Keratinocyte (primary cell): ENCODE data around the gene ZEB1. TPM values are rescaled to one million over a fixed set of nuclear protein-coding genes. Genes with fewer than 3 reads are reported as not detected.

Experiments used
- DNase-seq: peaks from one replicate; pipeline ENCODE4 v3.0.0-alpha.2; 2011; ENCODE audit warnings: low read depth, missing footprints, low spot score
- FAIRE-seq: peaks from 2 replicates; lab custom pipeline; 2011; peaks lifted over from hg19 to GRCh38; lab: Jason Lieb, UNC
- H2AFZ ChIP-seq: 2 replicates; pipeline ENCODE4 v1.6.0; 2012; ENCODE audit warnings: low read length, control low read depth, inconsistent platforms; ENCODE audit not compliant: control insufficient read depth
- H3K27ac ChIP-seq: 2 replicates; pipeline ENCODE4 v1.5.1; 2011; ENCODE audit warnings: low read length; ENCODE audit not compliant: control insufficient read depth, insufficient read depth
- H3K27me3 ChIP-seq: 3 replicates; pipeline ENCODE4 v1.6.0; 2011; ENCODE audit warnings: low read length; ENCODE audit not compliant: control insufficient read depth, insufficient read depth; ENCODE audit errors: extremely low read depth
- H3K36me3 ChIP-seq, 2 experiments: 2 replicates in 1 of 2; 3 replicates in 1 of 2; pipeline ENCODE4 v1.5.1; 2011; ENCODE audit warnings: low read length in 2 of 2, mild to moderate bottlenecking in 1 of 2; ENCODE audit not compliant: control insufficient read depth in 2 of 2, insufficient read depth in 2 of 2; ENCODE audit errors: extremely low read depth in 1 of 2
- H3K4me1 ChIP-seq: 3 replicates; pipeline ENCODE4 v1.5.1; 2011; ENCODE audit warnings: low read length; ENCODE audit not compliant: control insufficient read depth, insufficient read depth; ENCODE audit errors: extremely low read depth
- H3K4me2 ChIP-seq: 3 replicates; pipeline ENCODE4 v1.6.0; 2011; ENCODE audit warnings: low read depth, low read length; ENCODE audit not compliant: control insufficient read depth, insufficient read depth; ENCODE audit errors: extremely low read depth
- H3K4me3 ChIP-seq, 3 experiments: fragments of 200-600 bp in 1 of 3; sonication (generic) in 1 of 3; 2 replicates in 2 of 3; 3 replicates in 1 of 3; pipeline ENCODE4 v1.5.1; 2011 to 2016; ENCODE audit warnings: low read length in 3 of 3, mild to moderate bottlenecking in 3 of 3, control low read depth in 2 of 3, inconsistent platforms in 1 of 3, low read depth in 1 of 3, mixed read lengths in 1 of 3, mixed run types in 1 of 3, moderate library complexity in 1 of 3; ENCODE audit not compliant: control insufficient read depth in 2 of 3, insufficient read depth in 2 of 3; ENCODE audit errors: extremely low read depth in 1 of 3
- H3K79me2 ChIP-seq: 2 replicates; pipeline ENCODE4 v1.6.0; 2012; ENCODE audit warnings: low read length; ENCODE audit not compliant: control insufficient read depth, insufficient read depth
- H3K9ac ChIP-seq: 3 replicates; pipeline ENCODE4 v1.6.0; 2011; ENCODE audit warnings: low read length; ENCODE audit not compliant: control insufficient read depth, insufficient read depth; ENCODE audit errors: extremely low read depth
- H3K9me1 ChIP-seq: 3 replicates; pipeline ENCODE4 v1.6.0; 2011; ENCODE audit warnings: low read length; ENCODE audit not compliant: control insufficient read depth, insufficient read depth; ENCODE audit errors: extremely low read depth
- H3K9me3 ChIP-seq: 2 replicates; pipeline ENCODE4 v1.5.1; 2012; ENCODE audit warnings: low read depth, low read length; ENCODE audit not compliant: control insufficient read depth
- H4K20me1 ChIP-seq: 3 replicates; pipeline ENCODE4 v1.6.0; 2011; ENCODE audit warnings: low read length; ENCODE audit not compliant: control insufficient read depth, insufficient read depth; ENCODE audit errors: extremely low read depth
- CTCF ChIP-seq, 3 experiments: IDR thresholded peaks in 1 of 3; conservative IDR thresholded peaks in 1 of 3; optimal IDR thresholded peaks in 1 of 3; 2 replicates in 2 of 3; 3 replicates in 1 of 3; pipeline versions ENCODE3 to v1.5.1; 2011; ENCODE audit warnings: low read length in 3 of 3, mild to moderate bottlenecking in 3 of 3, moderate library complexity in 2 of 3, control low read depth in 1 of 3, inconsistent platforms in 1 of 3; ENCODE audit not compliant: insufficient read depth in 2 of 3; ENCODE audit errors: extremely low read depth in 1 of 3
- EZH2 ChIP-seq: IDR thresholded peaks from one replicate; pipeline ENCODE4 v1.6.1; 2012; ENCODE audit warnings: inconsistent platforms, mild to moderate bottlenecking, low read length, moderate library complexity
- dilution Hi-C: fragments of 300-500 bp; cut with MboI; formaldehyde crosslinking; loops from one replicate; pipeline ENCODE4 v1.7.0; 2020; ENCODE audit warnings: low sequenced_read_pairs; ENCODE audit not compliant: extremely low pct_ligation_motif_present
- polyA plus RNA-seq, 5 experiments: library from polyadenylated mRNA; depleted of rRNA in 3 of 5; stranded (reverse) in 3 of 5; stranded (forward) in 1 of 5; unstranded in 1 of 5; fragments of >200 nt; gene quantifications; 1 replicate in 1 of 5; 2 replicates in 3 of 5; 3 replicates in 1 of 5; pipeline versions ENCODE4 v1.2.1 to v1.2.3, GENCODE V29; 2011 to 2012; ENCODE audit warnings: missing spikeins in 2 of 5, low read depth in 1 of 5, low replicate concordance in 1 of 5

Gene ZEB1
- polyA plus RNA-seq, 1 donor (not counting 4 experiments of a cell fraction or from before 2014, with no cell fraction given), result 0.96 TPM

- no peak for TF ChIP-seq EZH2
- TF ChIP-seq CTCF (optimal IDR thresholded peaks at IDR 0.05 in 1 of 3, IDR thresholded peaks at IDR 0.05 in 1 of 3, conservative IDR thresholded peaks at IDR 0.05 in 1 of 3; ENCODE audit: extremely low read depth in 1 of 3, insufficient read depth in 2 of 3, low read length in 3 of 3), result no peak
- no peaks in the 10 kb centered on the region for H3K9me1 ChIP-seq
These were observed 205.4 kb downstream of the ZEB1 start for GRCh38 chr10:31524460-31524859.

DNA sequence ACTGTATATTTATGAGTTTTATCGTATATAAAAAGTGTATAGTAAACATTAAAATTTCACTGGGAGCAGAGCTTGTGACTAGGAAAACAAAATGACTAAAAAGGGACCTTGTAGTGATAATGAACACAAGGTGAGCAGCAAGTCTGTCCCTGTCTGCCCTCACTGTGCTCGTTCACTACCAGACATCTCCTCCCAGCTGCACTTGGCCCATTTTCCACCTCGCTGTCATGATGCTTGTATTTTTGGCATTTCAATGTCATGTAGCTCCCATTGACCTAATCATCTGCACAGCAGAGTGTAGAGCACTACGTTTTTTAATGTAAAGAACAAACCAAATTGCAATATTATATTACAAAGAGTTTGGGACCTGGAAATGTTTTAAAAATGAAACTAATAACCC, 207.2 kb downstream of the ZEB1 start:
- TF ChIP-seq CTCF (optimal IDR thresholded peaks at IDR 0.05 in 1 of 3, IDR thresholded peaks at IDR 0.05 in 1 of 3, conservative IDR thresholded peaks at IDR 0.05 in 1 of 3; ENCODE audit: extremely low read depth in 1 of 3, insufficient read depth in 2 of 3, low read length in 3 of 3) (no peak), EZH2 (no peak)
- Histone ChIP-seq H3K4me3 (no peak overlapping the region), H3K27me3 (no peaks in the 10 kb centered on the region), H3K9ac (no peak overlapping the region), H3K4me2 (no peak overlapping the region), H3K9me3 (no peaks in the 10 kb centered on the region), H4K20me1 (no peaks in the 10 kb centered on the region), H3K27ac (no peak overlapping the region), H3K9me1 (no peaks in the 10 kb centered on the region), H3K36me3 (no peaks in the 10 kb centered on the region), H2AFZ (no peak overlapping the region), H3K79me2 (no peaks in the 10 kb centered on the region), H3K4me1 (peaks cover 10% of the 10 kb centered on the region)
- dilution Hi-C loops, result no loop called here
- FAIRE-seq (no peak), DNase-seq (no peak)

More at GRCh38 chr10:31524460-31524859, 205.4 kb downstream of the ZEB1 start:
- Histone ChIP-seq H3K4me3 (no peak overlapping the region), H3K36me3 (no peaks in the 10 kb centered on the region), H3K4me1 (peaks cover 10% of the 10 kb centered on the region), H3K79me2 (no peaks in the 10 kb centered on the region), H3K9me3 (no peaks in the 10 kb centered on the region), H3K27ac (no peak overlapping the region), H4K20me1 (no peaks in the 10 kb centered on the region), H3K27me3 (no peaks in the 10 kb centered on the region), H3K9ac (no peak overlapping the region), H3K4me2 (no peak overlapping the region), H2AFZ (no peak overlapping the region)
- DNase-seq (no peak), FAIRE-seq (no peak)
- dilution Hi-C loops, result no loop called here
